ENCODE results near the gene LIFR. TPM values are rescaled to one million over a fixed set of nuclear protein-coding genes. Genes with fewer than 3 reads are reported as not detected.
A peak's percentile ranks its signal among the peaks of the same experiment; 100 is the strongest.
"Not testable (repeated sequence)": the region's sequence is repeated elsewhere in the genome, so short reads cannot be mapped to it uniquely, and the experiment has no call there.

The LIFR gene
- total RNA-seq, 1 donor from 2014 or later = 48.1 TPM

DNA sequence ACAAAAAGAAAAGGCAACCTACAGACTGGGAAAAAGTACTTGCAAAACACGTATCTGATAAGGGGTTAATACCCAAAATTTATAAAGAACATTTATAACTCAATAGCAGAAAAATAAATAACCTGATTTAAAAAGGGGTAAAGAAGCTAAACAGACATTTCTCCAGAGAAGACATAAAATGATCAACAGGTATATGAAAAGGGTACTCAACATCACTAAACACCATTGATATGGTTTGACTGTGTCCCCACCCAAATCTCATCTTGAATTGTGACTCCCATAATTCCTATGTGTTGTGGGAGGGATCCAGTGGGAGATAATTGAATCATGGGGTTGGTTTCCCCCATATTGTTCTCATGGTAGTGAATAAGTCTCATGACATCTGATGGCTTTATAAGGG, 27.1 kb upstream of the LIFR start:
- FAIRE-seq (no peak), DNase-seq (ENCODE audit: low spot score in 2 of 2) (no peak)

DNA sequence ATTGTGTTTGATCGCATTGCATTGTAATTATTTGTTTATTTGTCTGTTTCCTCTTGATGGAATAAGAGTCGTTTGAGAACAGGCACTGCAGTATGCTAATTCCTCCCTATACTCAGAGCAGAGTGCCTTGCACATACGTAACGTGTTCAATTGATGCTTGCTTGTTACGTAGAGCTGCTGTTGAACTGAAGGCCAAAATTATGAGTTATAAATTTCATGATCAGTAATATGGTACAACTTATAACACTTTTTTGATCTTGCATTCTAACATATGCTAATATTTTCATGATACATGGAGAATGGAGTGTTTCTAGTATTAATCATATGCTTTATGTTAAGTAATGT, 26.5 kb upstream of the LIFR start:
- FAIRE-seq = no peak
- no peak for DNase-seq (ENCODE audit: low spot score in 2 of 2)

DNA sequence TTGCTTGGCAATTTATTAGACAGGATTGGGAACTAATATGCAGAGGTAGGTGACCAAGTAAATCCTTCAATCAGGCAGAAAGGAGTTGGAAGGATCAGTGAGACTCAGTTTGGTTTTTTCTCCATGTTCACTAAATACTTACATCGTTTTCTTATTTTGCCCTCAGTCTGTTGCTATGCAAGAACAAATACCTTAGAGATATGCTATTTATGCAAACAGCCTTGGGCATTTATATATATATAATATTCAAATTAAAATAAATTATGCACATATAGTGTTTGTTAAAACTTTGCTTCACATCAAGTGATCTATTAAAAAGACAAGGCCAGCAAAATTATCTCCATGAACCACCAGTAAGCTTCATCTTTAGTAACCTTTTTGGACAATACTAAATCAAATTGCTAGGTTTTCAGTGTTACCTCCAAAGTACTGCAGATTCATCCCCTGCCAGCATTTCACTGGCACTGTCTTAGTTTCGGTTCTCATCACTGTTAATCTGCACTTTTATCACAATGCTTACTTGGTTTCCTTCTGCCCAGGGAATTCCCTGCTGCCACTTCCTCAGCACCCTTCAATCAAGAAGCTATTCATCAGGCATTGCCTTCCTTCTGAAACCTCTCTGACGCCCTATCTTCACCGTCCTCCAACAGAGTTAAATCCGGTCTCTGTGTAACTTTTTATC, 26.0 kb upstream of the LIFR start:
- FAIRE-seq = no peak
- DNase-seq (ENCODE audit: low spot score in 2 of 2) = no peak

DNA sequence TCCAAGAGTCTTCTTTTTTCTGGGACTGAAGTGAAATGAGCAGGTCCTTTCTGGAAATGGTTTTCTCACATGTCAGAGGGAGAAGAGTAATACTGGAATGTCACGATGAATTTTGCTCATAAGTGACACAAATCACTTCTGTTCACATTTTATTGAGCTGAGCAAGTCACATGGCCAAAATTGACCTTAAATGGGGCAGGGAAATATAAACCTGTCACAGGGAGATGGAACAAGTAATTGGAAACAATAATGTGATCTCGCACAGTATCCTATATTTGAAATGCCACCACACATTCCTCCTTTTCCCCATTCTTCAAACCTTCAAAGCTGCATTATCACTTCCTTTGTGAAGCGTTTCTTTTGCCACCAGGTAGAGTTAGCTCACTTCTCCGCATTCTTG, 25.2 kb upstream of the LIFR start:
- DNase-seq (ENCODE audit: low spot score in 2 of 2) = no peak
- no peak for FAIRE-seq

DNA sequence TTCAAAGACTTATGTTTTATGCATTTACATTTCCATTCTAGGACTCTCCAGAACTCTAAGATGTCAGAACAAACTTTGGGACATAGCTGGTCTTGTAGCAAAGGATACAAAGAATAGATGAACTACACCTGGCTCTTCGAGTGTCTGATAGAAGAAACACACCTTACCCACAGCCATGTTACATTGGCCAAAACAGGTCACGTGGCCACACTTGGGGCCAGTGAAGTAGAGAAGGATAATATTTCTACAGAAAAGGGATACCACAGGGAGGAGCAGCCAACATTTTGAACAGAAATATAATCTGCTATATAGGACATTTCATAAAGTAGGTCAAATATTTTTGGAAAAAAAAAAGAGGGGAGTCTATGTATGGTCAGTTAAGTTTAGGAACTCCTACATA, 22.7 kb upstream of the LIFR start:
- FAIRE-seq = no peak
- no peak for DNase-seq (ENCODE audit: low spot score in 2 of 2)

DNA sequence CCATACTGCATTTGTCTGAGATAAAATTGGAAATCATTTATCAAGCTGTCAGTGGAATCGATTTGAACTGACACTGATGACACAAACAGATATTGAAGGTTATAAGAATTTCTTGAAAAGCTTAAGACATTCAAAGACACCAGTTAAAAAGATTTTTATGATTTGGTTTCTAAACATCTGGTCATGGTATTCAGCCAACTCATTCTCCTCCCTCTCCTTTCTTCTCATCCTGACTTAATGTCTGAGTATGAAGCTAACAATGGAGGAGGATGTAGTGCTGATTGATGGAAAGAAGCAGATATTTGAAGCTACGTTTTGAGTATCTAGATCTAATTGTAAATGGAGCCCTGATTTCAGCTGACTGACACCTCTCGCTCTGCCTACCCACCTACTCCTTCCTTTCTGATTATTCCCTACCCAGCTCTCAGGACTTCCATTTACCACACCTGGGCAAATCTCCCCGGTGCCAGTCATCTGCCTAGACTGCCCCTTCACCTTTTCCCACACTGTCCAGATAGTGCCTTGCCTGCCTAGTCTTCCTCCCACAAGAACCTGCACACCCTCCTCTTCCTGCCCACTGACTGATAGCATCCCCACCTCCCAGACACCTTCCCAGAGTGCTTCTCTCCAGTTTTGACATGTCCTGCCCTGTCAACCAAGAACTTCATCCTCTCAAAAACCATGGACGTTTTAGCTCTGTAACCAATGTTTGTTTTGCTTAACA, 20.7 kb upstream of the LIFR start:
- FAIRE-seq = no peak
- no peak for DNase-seq (ENCODE audit: low spot score in 2 of 2)

DNA sequence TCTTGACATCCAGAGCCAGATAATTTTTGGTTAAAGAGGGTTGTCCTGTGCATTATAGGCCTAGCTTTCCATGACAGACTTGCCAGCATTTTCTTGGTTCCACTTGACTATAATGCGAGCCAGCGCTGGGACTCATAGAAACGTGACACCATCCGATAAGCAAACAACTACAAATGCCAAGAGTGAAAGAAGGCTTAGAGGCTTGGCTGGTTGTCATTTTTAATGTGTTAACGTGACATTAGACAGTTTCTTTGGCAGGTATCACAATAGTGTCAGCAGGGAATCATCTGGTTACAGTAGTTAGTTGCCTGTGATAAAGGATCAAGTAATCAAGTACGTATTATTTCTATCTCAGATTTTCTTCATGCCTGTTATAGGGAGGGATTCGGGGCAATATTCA, 20.0 kb upstream of the LIFR start:
- no peak for DNase-seq (ENCODE audit: low spot score in 2 of 2)
- no peak for FAIRE-seq

DNA sequence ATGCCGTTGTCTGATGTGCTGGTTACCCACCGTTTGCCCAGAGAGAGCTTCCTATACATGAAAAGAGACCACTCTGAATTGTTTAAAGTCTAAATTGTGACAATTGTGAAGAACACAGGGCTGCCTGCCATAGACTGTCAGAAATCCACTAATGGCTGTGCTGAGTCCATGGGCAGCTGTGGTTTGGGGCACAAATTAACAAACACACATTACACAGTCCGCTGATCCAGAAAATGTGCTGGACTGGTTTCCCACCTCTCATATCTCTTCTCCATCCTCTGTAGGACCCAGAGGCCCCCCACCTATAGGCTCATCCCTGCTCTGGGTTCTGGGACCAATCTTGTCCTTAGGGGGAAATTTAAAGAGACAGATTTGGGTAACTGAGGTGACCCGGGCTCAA, 19.0 kb upstream of the LIFR start:
- DNase-seq (ENCODE audit: low spot score in 2 of 2) (no peak), FAIRE-seq (no peak)

DNA sequence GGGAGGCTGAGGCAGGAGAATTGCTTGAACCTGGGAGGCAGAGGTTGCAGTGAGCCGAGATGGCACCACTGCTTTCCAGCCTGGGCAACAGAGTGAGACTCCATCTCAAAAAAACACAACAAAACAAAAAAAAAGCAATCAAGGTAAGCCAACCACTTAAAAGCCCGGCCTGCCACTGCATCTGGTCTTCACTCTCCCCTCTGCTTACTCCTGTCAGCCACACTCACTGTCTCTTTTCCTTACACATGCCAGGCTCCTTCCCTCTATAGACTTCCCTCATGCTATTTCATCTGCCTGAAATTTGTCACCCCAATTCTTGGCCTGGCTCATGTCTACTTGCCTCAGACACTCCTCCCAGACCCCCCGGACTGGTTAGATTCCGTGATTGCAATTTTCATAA, 17.6 kb upstream of the LIFR start:
- DNase-seq (ENCODE audit: low spot score in 2 of 2) (no peak), FAIRE-seq (no peak)

DNA sequence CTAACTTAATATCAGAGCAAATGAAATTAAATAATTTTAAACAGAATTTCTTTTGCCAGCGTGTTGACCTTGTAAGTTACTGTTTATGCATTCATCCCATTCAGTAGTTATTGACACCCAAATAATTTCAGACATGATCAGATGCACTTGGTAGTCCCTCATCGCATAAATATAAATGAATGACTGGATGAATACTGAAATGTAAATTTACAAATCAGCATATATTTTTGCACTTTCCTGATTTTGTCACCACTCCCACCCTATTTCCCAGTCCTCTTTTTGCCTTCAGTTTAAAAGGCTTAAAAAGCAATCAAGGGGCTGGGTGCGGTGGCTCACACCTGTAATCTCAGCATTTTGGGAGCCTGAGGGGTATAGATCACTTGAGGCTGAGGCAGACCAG, 17.1 kb upstream of the LIFR start:
- no peak for FAIRE-seq
- DNase-seq (ENCODE audit: low spot score in 2 of 2) = no peak

DNA sequence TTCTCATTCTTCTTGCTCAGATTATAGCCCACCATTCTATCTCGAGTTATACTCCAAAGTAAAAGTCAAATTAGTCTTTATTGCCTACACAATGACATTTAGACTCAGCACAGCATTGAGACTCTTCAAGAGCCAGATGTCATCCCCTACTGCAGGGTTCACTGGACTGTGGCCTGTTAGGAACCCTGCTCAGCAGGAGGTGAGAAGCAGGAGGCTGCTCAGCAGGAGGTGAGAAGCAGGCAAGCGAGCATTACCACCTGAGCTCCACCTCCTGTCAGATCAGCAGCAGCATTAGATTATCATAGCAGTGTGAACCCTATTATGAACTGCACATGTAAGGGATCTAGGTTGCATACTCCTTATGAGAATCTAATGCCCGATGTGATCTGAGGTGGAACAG, 12.7 kb upstream of the LIFR start:
- DNase-seq (ENCODE audit: low spot score in 2 of 2) = no peak
- no peak for FAIRE-seq

DNA sequence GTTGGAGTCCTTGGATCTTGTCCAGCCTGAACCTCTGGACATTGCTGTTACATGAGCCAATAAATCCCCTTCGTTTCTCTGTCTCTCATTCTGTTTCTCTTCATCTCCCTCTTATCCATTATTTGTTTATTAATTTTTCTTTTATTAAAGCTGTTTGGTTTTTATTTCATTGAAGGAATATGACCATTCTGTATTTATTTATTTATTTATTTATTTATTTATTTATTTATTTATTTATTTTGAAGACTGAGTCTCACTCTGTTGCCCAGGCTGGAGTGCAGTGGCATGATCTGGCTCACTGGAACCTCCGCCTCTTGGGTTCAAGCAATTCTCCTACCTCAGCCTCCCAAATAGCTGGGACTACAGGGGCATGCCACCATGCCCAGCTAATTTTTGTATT, 10.9 kb upstream of the LIFR start:
- not testable (repeated sequence) for FAIRE-seq; DNase-seq (ENCODE audit: low spot score in 2 of 2)

DNA sequence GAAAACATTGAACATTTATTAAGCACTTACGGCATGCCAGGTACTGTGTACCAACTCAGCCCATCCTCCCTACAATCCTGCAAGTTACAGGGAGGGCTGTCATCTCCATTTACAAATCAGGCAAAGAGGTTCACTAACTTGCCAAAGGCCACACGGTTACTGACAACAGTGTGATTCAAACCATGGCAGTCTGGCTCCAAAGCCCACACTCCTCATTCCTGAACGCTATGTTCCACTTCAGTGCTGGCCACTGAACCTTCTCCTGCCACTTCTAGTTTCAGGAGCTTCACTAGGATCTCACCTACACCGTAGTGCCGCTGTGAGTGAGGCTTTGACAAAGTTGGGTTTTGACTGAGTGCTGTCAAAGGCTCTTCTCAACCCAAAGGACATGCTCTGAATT, 7.2 kb upstream of the LIFR start:
- no peak for FAIRE-seq
- DNase-seq (ENCODE audit: low spot score in 2 of 2) = no peak

DNA sequence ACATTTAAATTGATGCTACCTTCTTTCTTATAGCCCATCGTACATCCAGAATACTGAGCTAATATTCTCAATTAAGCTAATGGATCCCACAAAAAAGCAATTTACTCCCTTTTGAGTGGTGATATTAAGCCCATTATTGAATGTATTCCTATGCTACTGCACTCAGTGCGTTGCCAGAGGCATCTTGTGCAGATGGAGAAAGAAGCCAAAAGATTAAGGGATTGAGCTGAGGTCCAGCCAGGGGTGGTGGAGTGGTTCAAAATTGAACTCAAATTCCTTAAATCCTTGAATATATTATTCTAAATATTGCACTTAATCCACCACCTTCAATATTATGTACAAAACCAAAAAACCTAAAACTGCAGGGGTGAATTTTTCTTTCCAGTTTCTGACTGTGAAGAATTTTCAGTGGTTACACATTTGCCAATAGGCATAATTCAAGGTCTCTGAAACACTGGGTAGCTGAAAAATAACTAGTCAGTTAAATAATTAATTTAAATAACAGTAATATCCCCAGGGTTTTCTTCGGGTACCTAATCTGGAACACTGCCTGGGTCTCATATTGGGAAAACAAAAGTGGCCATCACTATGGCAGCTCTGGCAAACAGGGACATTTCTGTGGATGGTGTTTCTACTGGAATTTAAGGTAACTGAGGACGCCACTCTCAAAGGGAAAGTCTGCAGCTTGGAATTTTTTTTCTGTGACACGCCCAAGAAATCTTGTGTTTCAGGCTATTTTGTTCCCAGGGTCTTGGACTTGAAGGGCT, 6.2 kb upstream of the LIFR start:
- no peak for FAIRE-seq
- DNase-seq (ENCODE audit: low spot score in 2 of 2) = no peak

DNA sequence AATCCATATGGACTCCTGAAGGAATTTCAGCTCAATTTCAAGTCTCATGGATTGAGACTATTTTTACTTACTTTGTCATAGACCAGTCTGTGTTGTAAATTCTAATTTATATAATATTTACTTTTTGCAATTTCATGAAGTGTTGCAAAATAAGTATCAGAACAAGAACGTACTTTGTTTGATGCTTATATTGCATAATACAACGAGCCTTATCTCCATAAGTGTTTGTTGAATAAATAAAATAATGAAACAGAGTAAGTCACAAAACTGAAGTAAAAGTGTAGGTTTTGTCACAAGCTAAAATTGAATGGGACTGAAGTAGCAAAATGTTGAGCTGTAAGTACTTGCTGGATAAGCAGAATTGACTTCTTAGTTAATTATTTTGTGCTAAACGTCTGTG, 3.0 kb upstream of the LIFR start:
- FAIRE-seq (no peak), DNase-seq (ENCODE audit: low spot score in 2 of 2) (no peak)

DNA sequence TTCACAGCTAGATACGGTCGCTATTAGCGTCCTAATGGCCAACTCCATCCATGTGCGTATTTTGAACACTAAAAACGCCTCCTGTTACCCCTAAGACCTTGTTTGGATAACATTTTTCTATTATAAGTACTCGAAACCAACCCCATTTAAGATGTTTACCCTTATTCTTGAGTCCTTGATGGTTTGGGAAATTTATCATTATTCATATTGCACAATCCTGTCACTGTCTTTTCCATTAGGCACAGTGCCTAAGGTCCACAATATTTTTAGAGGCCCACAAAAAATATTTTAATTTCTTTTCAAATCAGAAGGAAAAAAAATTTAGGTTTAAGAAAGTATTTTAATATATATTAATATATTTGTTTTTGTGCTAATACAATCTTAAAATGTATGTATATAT, 1.3 kb upstream of the LIFR start:
- DNase-seq (ENCODE audit: low spot score in 2 of 2) (no peak), FAIRE-seq (peak; percentile 31)

DNA sequence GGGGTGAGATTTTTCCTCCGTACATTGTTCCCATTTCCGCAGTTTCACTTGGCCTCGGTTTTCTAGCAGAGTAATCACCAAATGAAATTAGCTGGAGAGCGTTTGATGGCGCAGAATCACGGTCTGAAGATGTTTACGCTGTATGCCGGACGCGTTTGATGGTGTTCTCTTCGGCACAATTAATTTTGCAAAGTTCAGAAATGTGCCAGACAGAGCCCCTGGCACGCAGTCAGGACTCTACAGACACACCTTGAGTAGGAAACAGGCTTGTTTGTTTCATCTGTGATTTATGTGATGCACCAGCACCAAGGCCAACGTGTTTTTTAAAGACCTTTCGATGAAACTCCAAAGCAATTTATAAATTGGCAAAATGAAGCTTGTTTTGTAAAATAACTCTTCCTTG, 863 bp upstream of the LIFR start:
- no peak for DNase-seq (ENCODE audit: low spot score in 2 of 2)
- FAIRE-seq = no peak

DNA sequence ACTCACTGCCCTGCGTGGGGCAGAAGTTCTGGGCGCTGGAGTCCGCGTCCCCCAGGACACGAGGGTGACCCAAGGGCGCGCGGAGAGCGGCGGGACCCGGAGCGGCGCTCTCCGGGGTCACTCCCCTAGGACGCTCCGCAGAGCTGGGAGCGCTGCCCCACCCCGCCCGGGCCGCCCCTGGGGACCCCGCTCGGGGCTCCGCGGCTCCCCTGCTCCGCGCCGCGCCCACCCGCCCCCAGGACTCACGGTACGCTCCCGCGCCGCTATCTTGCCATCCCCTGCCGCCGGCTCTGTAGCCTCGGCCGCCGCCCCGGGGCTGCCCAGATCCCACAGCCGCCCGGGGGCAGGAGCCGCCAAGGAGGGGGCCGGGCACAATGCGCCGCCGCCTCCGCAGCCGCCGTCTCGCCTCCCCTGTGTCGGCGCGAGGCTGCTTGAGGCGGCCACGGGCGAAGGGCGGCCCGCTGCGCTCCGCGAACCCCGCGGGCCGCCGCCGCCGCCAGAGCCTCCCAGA, 303 bp downstream of the LIFR start:
- FAIRE-seq = no peak
- peak in 1 of 2 donors; percentile 56 for DNase-seq (ENCODE audit: low spot score in 2 of 2)

DNA sequence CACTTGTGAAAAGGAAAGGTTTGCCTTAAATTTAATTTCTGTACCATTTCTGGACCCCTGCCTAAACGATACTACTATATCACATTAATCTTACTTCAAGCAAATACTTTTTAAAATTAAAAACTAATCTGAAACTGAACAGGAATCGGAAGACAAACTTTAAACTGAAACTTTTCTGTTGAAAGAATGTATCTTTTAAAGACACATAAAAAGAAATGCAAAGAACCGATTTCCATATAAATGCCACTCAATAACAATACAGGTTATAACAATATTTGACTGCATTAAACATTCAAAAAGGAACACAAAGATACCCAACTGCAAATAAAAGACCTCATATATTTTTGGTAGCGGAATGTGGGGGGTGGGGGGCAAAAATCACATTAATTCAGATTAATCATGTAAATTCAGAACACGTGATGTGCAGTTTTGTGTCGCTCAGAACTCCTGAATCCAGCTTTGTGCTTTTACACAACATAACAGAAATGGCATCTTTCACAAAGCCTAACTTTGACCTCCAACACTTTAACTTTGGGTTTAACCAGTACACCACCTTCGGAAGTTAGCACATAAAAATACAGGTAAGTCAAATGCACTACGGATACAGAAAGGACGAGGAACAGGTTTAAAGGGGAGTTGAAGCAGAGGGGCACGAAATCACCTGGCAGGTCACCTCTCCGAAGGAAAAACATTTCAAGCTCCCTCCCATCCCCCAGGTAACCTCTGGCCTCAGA, 925 bp downstream of the LIFR start:
- peak; percentile 8 for FAIRE-seq
- DNase-seq (ENCODE audit: low spot score in 2 of 2) = no peak

DNA sequence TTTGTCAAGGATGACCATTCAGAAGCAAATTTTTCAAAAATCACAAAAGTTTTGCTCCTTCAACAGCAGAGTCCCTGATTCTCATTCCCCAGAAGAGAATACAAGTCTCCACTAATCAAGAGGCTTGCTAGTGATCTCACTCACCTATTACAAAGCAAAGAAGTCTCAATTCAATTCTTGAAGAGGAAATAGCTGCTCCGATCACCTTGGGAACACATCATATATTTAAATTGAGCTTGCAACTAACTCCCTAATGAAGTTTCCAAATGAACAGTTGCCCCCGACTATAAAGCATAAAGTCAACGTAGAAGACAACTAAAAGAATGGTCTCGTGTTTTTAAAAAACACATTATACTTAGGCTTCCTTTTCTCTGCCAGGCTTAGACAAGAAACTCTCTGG, 1.6 kb downstream of the LIFR start:
- DNase-seq (ENCODE audit: low spot score in 2 of 2) (no peak), FAIRE-seq (no peak)

DNA sequence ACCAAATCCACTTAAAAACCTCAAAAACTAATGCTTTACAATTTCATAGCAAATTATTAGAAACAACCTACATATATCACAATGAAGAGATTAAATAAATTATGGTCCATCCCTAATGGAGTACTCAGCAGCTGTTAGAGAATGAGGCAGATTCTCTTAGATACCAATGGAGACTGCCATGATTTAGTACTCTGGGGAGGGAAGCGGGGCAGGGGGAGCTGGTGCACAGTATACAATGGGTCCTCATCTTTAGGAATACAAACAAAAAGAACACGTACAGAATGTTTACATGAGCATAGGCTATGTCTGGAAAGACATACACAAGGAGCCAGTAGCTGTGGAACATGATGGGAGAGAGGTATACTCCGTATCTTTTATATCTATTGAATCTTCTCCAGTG, 2.0 kb downstream of the LIFR start:
- FAIRE-seq = no peak
- no peak for DNase-seq (ENCODE audit: low spot score in 2 of 2)
